Measurements from ENCODE around the gene TMEM200A. TPM values are rescaled to one million over a fixed set of nuclear protein-coding genes. Genes with fewer than 3 reads are reported as not detected.

TMEM200A gene
- total RNA-seq: 1 to 10 TPM in 2 of 4 donors, under 1 TPM in 2; 0.71 to 4.4 (median 1.4) TPM
- polyA plus RNA-seq: 10 to 100 TPM in 1 of 3 donors, 1 to 10 TPM in 2; 5.3 to 10.2 (median 6.3) TPM

GRCh38 chr6:130365166-130366106 is at the start of gene TMEM200A:
Gene TMEM200A, plus strand, starts transcription at chr6:130366017. Its CDS starts 74,406 bp downstream, at chr6:130440423.
- H3K27ac ChIP-seq: peak within 1 kb of the TSS in 3 of 4 donors; percentile 46 to 51 (median 50)
- H3K9me3 ChIP-seq: no peaks in the 10 kb centered on the region
- H3K27me3 ChIP-seq: peaks cover 14 to 38% (median 20%) of the 10 kb centered on the region in 3 donors
- no peak for TF ChIP-seq EP300 (IDR thresholded peaks at IDR 0.05)
- peak; percentile 29 to 54 (median 39) for TF ChIP-seq CTCF (IDR thresholded peaks at IDR 0.05)
- peak; percentile 80 for DNase-seq
- peaks cover 0 to 21% (median 19%) of the 10 kb centered on the region in 4 donors for H3K4me1 ChIP-seq
- intact Hi-C loops (cut with DNase I): no loop called here
- H3K36me3 ChIP-seq: no peaks in the 10 kb centered on the region
- WGBS, 2 donors: 2% methylated on average over 84 of the region's 84 CpGs
- H3K4me3 ChIP-seq: peak within 1 kb of the TSS; percentile 42 to 63 (median 52)

- Histone ChIP-seq H3K27me3 (no peaks in the 10 kb centered on the region), H3K36me3 (no peaks in the 10 kb centered on the region), H3K4me3 (no peak overlapping the region), H3K27ac (no peak overlapping the region), H3K4me1 (peaks cover 0 to 12% (median 0%) of the 10 kb centered on the region in 4 donors), H3K9me3 (no peaks in the 10 kb centered on the region)
- TF ChIP-seq CTCF (IDR thresholded peaks at IDR 0.05) (no peak), POLR2A (IDR thresholded peaks at IDR 0.05) (no peak), EP300 (IDR thresholded peaks at IDR 0.05) (no peak), POLR2AphosphoS5 (IDR thresholded peaks at IDR 0.05) (no peak)
- no peak for DNase-seq
- 95 to 96% methylated on average over 2 of the region's 2 CpGs for WGBS, 2 donors
- intact Hi-C loops (cut with DNase I): no loop called here
These were observed 44.9 kb upstream of the TMEM200A start for GRCh38 chr6:130320908-130321307.

GRCh38 chr6:130322673-130323268 is 43.0 kb upstream of the TMEM200A start:
- Histone ChIP-seq H3K4me3 (no peak overlapping the region), H3K4me1 (peaks cover 0 to 12% (median 0%) of the 10 kb centered on the region in 4 donors), H3K36me3 (no peaks in the 10 kb centered on the region), H3K27ac (no peak overlapping the region), H3K27me3 (no peaks in the 10 kb centered on the region), H3K9me3 (no peaks in the 10 kb centered on the region)
- no peak for DNase-seq
- intact Hi-C loops (cut with DNase I): loop anchor here (2.0 kb wide), 3 partner anchors 376 to 548 kb away; no protein-coding TSS in a partner anchor
- 8 to 14% methylated on average over 3 of the region's 3 CpGs for WGBS, 2 donors
- TF ChIP-seq CTCF (IDR thresholded peaks at IDR 0.05) (peak; percentile 37 to 75 (median 66)), POLR2AphosphoS5 (IDR thresholded peaks at IDR 0.05) (no peak), EP300 (IDR thresholded peaks at IDR 0.05) (no peak), POLR2A (IDR thresholded peaks at IDR 0.05) (no peak)

- 87 to 90% methylated on average over 4 of the region's 4 CpGs for WGBS, 2 donors
- no peak for DNase-seq
- Histone ChIP-seq H3K9me3 (no peaks in the 10 kb centered on the region), H3K27ac (no peak overlapping the region), H3K36me3 (no peaks in the 10 kb centered on the region), H3K4me3 (no peak overlapping the region), H3K27me3 (no peaks in the 10 kb centered on the region), H3K4me1 (peaks cover 0 to 12% (median 0%) of the 10 kb centered on the region in 4 donors)
- intact Hi-C loops (cut with DNase I): no loop called here
- TF ChIP-seq POLR2AphosphoS5 (IDR thresholded peaks at IDR 0.05) (no peak), POLR2A (IDR thresholded peaks at IDR 0.05) (no peak), EP300 (IDR thresholded peaks at IDR 0.05) (no peak), CTCF (IDR thresholded peaks at IDR 0.05) (no peak)
These were observed 41.2 kb upstream of the TMEM200A start for GRCh38 chr6:130324657-130325056.

Data from sigmoid colon (tissue), 7 donors.